Stimulated activated CD8-positive, alpha-beta memory T cell treated with anti-CD3 and anti-CD28 coated beads, Interleukin-15, amount 100 ng/mL, for 1 hour (primary cell): ENCODE data around the gene HBEGF.

ENCODE experiments used
- DNase-seq: peaks from one replicate; pipeline ENCODE4 v3.0.0-alpha.2; 2020; ENCODE audit warnings: low read depth

Gene HBEGF

GRCh38 chr5:140336388-140336787 lies 10.0 kb downstream of the HBEGF start:
- no peak for DNase-seq

- DNase-seq = no peak
Measured at GRCh38 chr5:140331638-140332037, 14.8 kb downstream of the HBEGF start.

GRCh38 chr5:140329739-140330481 lies 16.5 kb downstream of the HBEGF start:
- DNase-seq = no peak

- no peak for DNase-seq
Measured at GRCh38 chr5:140328036-140328764, 18.2 kb downstream of the HBEGF start.

GRCh38 chr5:140327589-140327988 lies 18.8 kb downstream of the HBEGF start:
- DNase-seq = no peak

- no peak for DNase-seq
Measured at GRCh38 chr5:140325486-140325885, 20.9 kb downstream of the HBEGF start.

GRCh38 chr5:140324617-140325241 lies 21.7 kb downstream of the HBEGF start:
- no peak for DNase-seq

- no peak for DNase-seq
Measured at GRCh38 chr5:140324041-140324600, 22.3 kb downstream of the HBEGF start.

- DNase-seq = no peak
Measured at GRCh38 chr5:140322751-140323731, 23.4 kb downstream of the HBEGF start.

GRCh38 chr5:140321796-140322195 lies 24.6 kb downstream of the HBEGF start:
- no peak for DNase-seq

GRCh38 chr5:140319833-140320232 lies 26.6 kb downstream of the HBEGF start:
- DNase-seq = no peak

- no peak for DNase-seq
Measured at GRCh38 chr5:140318792-140319191, 27.6 kb downstream of the HBEGF start.

GRCh38 chr5:140317859-140318258 lies 28.5 kb downstream of the HBEGF start:
- no peak for DNase-seq

- no peak for DNase-seq
Measured at GRCh38 chr5:140312791-140313189, 33.6 kb downstream of the HBEGF start.

GRCh38 chr5:140312067-140312790 lies 34.2 kb downstream of the HBEGF start:
- DNase-seq = no peak

GRCh38 chr5:140311011-140311467 lies 35.4 kb downstream of the HBEGF start:
- no peak for DNase-seq

- no peak for DNase-seq
Measured at GRCh38 chr5:140310434-140310833, 36.0 kb downstream of the HBEGF start.

GRCh38 chr5:140309706-140310249 lies 36.6 kb downstream of the HBEGF start:
- no peak for DNase-seq

GRCh38 chr5:140305471-140305870 lies 40.9 kb downstream of the HBEGF start:
- DNase-seq = no peak

GRCh38 chr5:140303966-140304365 lies 42.4 kb downstream of the HBEGF start:
- no peak for DNase-seq
